Loucy (cell line): ENCODE results near the gene UBN1.

Experiments
- EZH2phosphoT487 ChIP-seq: fragments of 200-600 bp; IDR thresholded peaks from 2 replicates; pipeline ENCODE4 v1.6.1; 2018; ENCODE audit warnings: antibody characterized with exemption, mild to moderate bottlenecking, moderate library complexity, borderline replicate concordance
- TF ChIP-seq, protein P1 (sequence below): fragments of 200-600 bp; sonication (generic); conservative IDR thresholded peaks from 2 replicates; pipeline ENCODE4 v1.5.1; 2014; ENCODE audit warnings: mild to moderate bottlenecking, antibody characterized with exemption, low read length

DNA sequence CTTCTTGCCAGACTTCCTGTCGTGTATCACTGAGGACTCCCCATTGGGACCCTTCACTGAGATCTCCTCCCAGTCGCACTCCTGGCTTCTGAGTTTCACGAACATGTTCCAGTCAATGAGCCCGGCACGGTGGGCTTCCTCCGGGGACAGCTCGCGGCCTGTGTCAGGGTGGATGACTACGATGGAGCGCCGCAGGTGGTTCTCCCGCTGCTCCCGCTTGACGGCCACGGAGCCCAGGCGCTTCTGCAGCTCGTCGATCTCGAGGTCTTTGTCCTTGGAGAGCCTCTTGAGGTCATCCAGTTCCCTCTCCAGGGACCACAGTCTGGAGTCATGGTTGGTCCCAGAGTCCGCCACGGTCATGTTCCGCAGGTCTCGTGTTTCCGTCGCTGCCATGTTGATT lies 36.2 kb downstream of the UBN1 start:
- TF ChIP-seq, protein P1, sequence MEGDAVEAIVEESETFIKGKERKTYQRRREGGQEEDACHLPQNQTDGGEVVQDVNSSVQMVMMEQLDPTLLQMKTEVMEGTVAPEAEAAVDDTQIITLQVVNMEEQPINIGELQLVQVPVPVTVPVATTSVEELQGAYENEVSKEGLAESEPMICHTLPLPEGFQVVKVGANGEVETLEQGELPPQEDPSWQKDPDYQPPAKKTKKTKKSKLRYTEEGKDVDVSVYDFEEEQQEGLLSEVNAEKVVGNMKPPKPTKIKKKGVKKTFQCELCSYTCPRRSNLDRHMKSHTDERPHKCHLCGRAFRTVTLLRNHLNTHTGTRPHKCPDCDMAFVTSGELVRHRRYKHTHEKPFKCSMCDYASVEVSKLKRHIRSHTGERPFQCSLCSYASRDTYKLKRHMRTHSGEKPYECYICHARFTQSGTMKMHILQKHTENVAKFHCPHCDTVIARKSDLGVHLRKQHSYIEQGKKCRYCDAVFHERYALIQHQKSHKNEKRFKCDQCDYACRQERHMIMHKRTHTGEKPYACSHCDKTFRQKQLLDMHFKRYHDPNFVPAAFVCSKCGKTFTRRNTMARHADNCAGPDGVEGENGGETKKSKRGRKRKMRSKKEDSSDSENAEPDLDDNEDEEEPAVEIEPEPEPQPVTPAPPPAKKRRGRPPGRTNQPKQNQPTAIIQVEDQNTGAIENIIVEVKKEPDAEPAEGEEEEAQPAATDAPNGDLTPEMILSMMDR, result no peak
- TF ChIP-seq EZH2phosphoT487, result no peak
